IMR-90 (cell line): ENCODE results near the gene NIPBL. TPM values are rescaled to one million over a fixed set of nuclear protein-coding genes. Genes with fewer than 3 reads are reported as not detected.

Experiments
- ATAC-seq: fragments of 200-7000 bp; cut with Tn5 transposase; 2 replicates; pipeline ENCODE4 v1.9.1; 2020; ENCODE audit warnings: low read depth, mild to moderate bottlenecking, moderate library complexity
- BruUV-seq: library from RNA; stranded (reverse); fragments of 400-500 nt; replicated peaks from 2 replicates; lab custom pipeline; 2021; lab: Mats Ljungman, UMichigan
- CTCF ChIA-PET: fragments of 300-600 bp; formaldehyde crosslinking; extraction: SDS; loops from one replicate; lab custom pipeline; 2021; ENCODE audit warnings: antibody characterized with exemption; lab: Yijun Ruan, JAX
- POLR2A ChIA-PET: fragments of 300-600 bp; sonication (Branson Sonifier 250); formaldehyde crosslinking; loops from one replicate; lab custom pipeline; 2022; ENCODE audit warnings: antibody characterized with exemption; ENCODE audit not compliant: unreplicated experiment; lab: Charles Lee
- DNase-seq: peaks from one replicate; pipeline ENCODE4 v3.0.0; 2013
- H2AFZ ChIP-seq: replicated peaks from 2 replicates; pipeline ENCODE3; 2013; ENCODE audit warnings: low read length, mild to moderate bottlenecking; ENCODE audit not compliant: poor library complexity
- H2AK5ac ChIP-seq: 2 replicates; pipeline ENCODE4 v1.6.1; 2013; ENCODE audit warnings: low read depth, low read length, inconsistent platforms
- H2AK9ac ChIP-seq: replicated peaks from 2 replicates; pipeline ENCODE3; 2013; ENCODE audit warnings: mild to moderate bottlenecking, low read depth, low read length, moderate library complexity; ENCODE audit not compliant: poor library complexity
- H2BK120ac ChIP-seq: 2 replicates; pipeline ENCODE4 v1.6.1; 2013; ENCODE audit warnings: low read depth, low read length, inconsistent platforms
- H2BK15ac ChIP-seq: 3 replicates; pipeline ENCODE4 v1.6.1; 2013; ENCODE audit warnings: low read depth, low read length, inconsistent platforms
- H2BK20ac ChIP-seq: 2 replicates; pipeline ENCODE4 v1.6.1; 2013; ENCODE audit warnings: low read depth, mild to moderate bottlenecking, inconsistent platforms, low read length, moderate library complexity
- H2BK5ac ChIP-seq: 2 replicates; pipeline ENCODE4 v1.6.1; 2013; ENCODE audit warnings: mild to moderate bottlenecking, low read depth, low read length, inconsistent platforms; ENCODE audit not compliant: poor library complexity, severe bottlenecking
- H3K14ac ChIP-seq: replicated peaks from 2 replicates; pipeline ENCODE4 v1.6.1; 2013; ENCODE audit warnings: low read depth, low read length, inconsistent platforms
- H3K18ac ChIP-seq: 2 replicates; pipeline ENCODE4 v1.6.1; 2013; ENCODE audit warnings: low read depth, low read length, control low read depth
- H3K23ac ChIP-seq: 2 replicates; pipeline ENCODE4 v1.6.1; 2013; ENCODE audit warnings: low read depth, low read length, inconsistent platforms
- H3K27ac ChIP-seq: 2 replicates; pipeline ENCODE4 v1.5.1; 2013; ENCODE audit warnings: mild to moderate bottlenecking, control low read depth, low read length; ENCODE audit not compliant: insufficient read depth
- H3K27me3 ChIP-seq: 2 replicates; pipeline ENCODE4 v1.6.1; 2013; ENCODE audit warnings: low read length; ENCODE audit not compliant: control insufficient read depth, insufficient read depth
- H3K36me3 ChIP-seq: 2 replicates; pipeline ENCODE4 v1.6.1; 2013; ENCODE audit warnings: low read length, mixed read lengths; ENCODE audit not compliant: control insufficient read depth, insufficient read depth
- H3K4ac ChIP-seq: 2 replicates; pipeline ENCODE4 v1.6.1; 2013; ENCODE audit warnings: low read depth, low read length, inconsistent platforms
- H3K4me1 ChIP-seq: 2 replicates; pipeline ENCODE4 v1.6.1; 2013; ENCODE audit warnings: low read length, mixed read lengths; ENCODE audit not compliant: control insufficient read depth, insufficient read depth
- H3K4me2 ChIP-seq: 2 replicates; pipeline ENCODE4 v1.6.1; 2013; ENCODE audit warnings: low read depth, mild to moderate bottlenecking, control low read depth, low read length, moderate library complexity
- H3K4me3 ChIP-seq: 2 replicates; pipeline ENCODE4 v1.5.1; 2013; ENCODE audit warnings: low read depth, mild to moderate bottlenecking, control low read depth, low read length, moderate library complexity; ENCODE audit not compliant: insufficient read depth
- H3K56ac ChIP-seq: 2 replicates; pipeline ENCODE4 v1.6.1; 2013; ENCODE audit warnings: low read length, inconsistent platforms; ENCODE audit not compliant: insufficient read depth; ENCODE audit errors: extremely low read depth
- H3K79me1 ChIP-seq, 2 experiments: 2 replicates each; pipeline ENCODE4 v1.6.1; 2013; ENCODE audit warnings: low read length in 2 of 2, inconsistent platforms in 1 of 2, low read depth in 1 of 2
- H3K9ac ChIP-seq: 2 replicates; pipeline ENCODE4 v1.6.1; 2013; ENCODE audit warnings: low read depth, low read length, control low read depth
- H3K9me1 ChIP-seq: 2 replicates; pipeline ENCODE4 v1.6.1; 2013; ENCODE audit warnings: low read length, inconsistent platforms; ENCODE audit not compliant: insufficient read depth
- H3K9me3 ChIP-seq: 2 replicates; pipeline ENCODE4 v1.6.1; 2013; ENCODE audit warnings: low read length; ENCODE audit not compliant: control insufficient read depth, insufficient read depth
- H4K20me1 ChIP-seq: 2 replicates; pipeline ENCODE4 v1.6.1; 2013; ENCODE audit warnings: low read length, inconsistent platforms; ENCODE audit not compliant: insufficient read depth
- H4K5ac ChIP-seq: 2 replicates; pipeline ENCODE4 v1.6.1; 2013; ENCODE audit warnings: mild to moderate bottlenecking, low read depth, low read length, control low read depth
- H4K8ac ChIP-seq, 2 experiments: 2 replicates each; pipeline ENCODE4 v1.6.1; 2013; ENCODE audit warnings: low read depth in 2 of 2, low read length in 2 of 2, control low read depth in 1 of 2, inconsistent platforms in 1 of 2
- H4K91ac ChIP-seq: 2 replicates; pipeline ENCODE4 v1.6.1; 2013; ENCODE audit warnings: low read depth, low read length, inconsistent platforms; ENCODE audit not compliant: insufficient read depth
- BHLHE40 ChIP-seq: fragments of 150-350 bp; IDR thresholded peaks from 2 replicates; pipeline ENCODE4 v1.6.1; 2016; ENCODE audit warnings: mild to moderate bottlenecking, low read depth, low read length
- CHD1 ChIP-seq: IDR thresholded peaks from 2 replicates; pipeline ENCODE4 v1.6.1; 2012; ENCODE audit warnings: low read depth, low read length, improper control_type of control experiment
- ELK1 ChIP-seq: fragments of 150-350 bp; IDR thresholded peaks from 2 replicates; pipeline ENCODE4 v1.6.1; 2016; ENCODE audit warnings: low read depth, mild to moderate bottlenecking, low read length, moderate library complexity, borderline replicate concordance
- FOS ChIP-seq: fragments of 150-350 bp; IDR thresholded peaks from 2 replicates; pipeline ENCODE4 v1.6.1; 2016; ENCODE audit warnings: low read depth, low read length
- MAFK ChIP-seq: IDR thresholded peaks from 2 replicates; pipeline ENCODE4 v1.6.1; 2012; ENCODE audit warnings: low read depth, low read length, improper control_type of control experiment
- MAZ ChIP-seq: IDR thresholded peaks from 2 replicates; pipeline ENCODE4 v1.6.1; 2012; ENCODE audit warnings: low read depth, mild to moderate bottlenecking, low read length, improper control_type of control experiment, moderate library complexity, borderline replicate concordance
- NFE2L2 ChIP-seq: fragments of 150-350 bp; IDR thresholded peaks from 2 replicates; pipeline ENCODE4 v1.6.1; 2016; ENCODE audit warnings: low read depth, mild to moderate bottlenecking, low read length
- RAD21 ChIP-seq: IDR thresholded peaks from 2 replicates; pipeline ENCODE4 v1.6.1; 2012; ENCODE audit warnings: low read length, improper control_type of control experiment
- RCOR1 ChIP-seq: IDR thresholded peaks from 2 replicates; pipeline ENCODE4 v1.6.1; 2012; ENCODE audit warnings: mild to moderate bottlenecking, low read length, improper control_type of control experiment; ENCODE audit not compliant: insufficient replicate concordance
- WGBS, 2 experiments: methylation state at CpG; one replicate each; pipeline versions ENCODE4 v1.1.5 to v1.1.7; 2013; ENCODE audit warnings: missing lambda C conversion rate in 2 of 2; ENCODE audit not compliant: insufficient read length in 1 of 2; ENCODE audit errors: extremely low coverage in 2 of 2; 5-methylcytosine and 5-hydroxymethylcytosine counted together
- dilution Hi-C: fragments of 300-500 bp; cut with HindIII; formaldehyde crosslinking; loops from one replicate; pipeline ENCODE4 v1.14.3; 2018; ENCODE audit warnings: low sequenced_read_pairs; ENCODE audit not compliant: unreplicated experiment
- in situ Hi-C: fragments of 300-500 bp; cut with MboI; formaldehyde crosslinking; loops from 3 replicates; pipeline ENCODE4 v1.14.3; 2019; ENCODE audit warnings: low sequenced_read_pairs, inconsistent platforms, mixed read lengths
- intact Hi-C: fragments of 100-400 bp; cut with micrococcal nuclease; formaldehyde crosslinking; loops from 2 replicates; pipeline ENCODE4 v1.10.0; 2022
- polyA plus RNA-seq, 3 experiments: library from polyadenylated mRNA; depleted of rRNA; stranded (reverse); fragments of >200 nt; gene quantifications; 2 replicates each; pipeline ENCODE4 v1.2.3, GENCODE V29; 2012; ENCODE audit warnings: low replicate concordance in 1 of 3
- total RNA-seq: library from RNA; depleted of rRNA; stranded (reverse); fragments of >200 nt; gene quantifications from 2 replicates; pipeline ENCODE4 v1.2.3, GENCODE V29; 2012

NIPBL gene
- total and polyA plus RNA-seq, 2 of the 4 experiments (the other 2 are of a cell fraction) = 8.4 to 46.4 TPM

- Histone ChIP-seq H2BK120ac (no peak overlapping the region), H2BK15ac (no peak overlapping the region), H3K9me3 (no peaks in the 10 kb centered on the region), H4K91ac (no peak overlapping the region), H3K4me2 (no peak overlapping the region), H2AK9ac (no peak overlapping the region), H2AFZ (no peak overlapping the region), H3K4ac (no peak overlapping the region), H3K36me3 (peaks cover 10% of the 10 kb centered on the region; the same call in 1 of the 2 replicates), H3K79me1 (peaks cover 11 to 50% of the 10 kb centered on the region in 2 experiments), H3K18ac (no peak overlapping the region), H4K8ac (no peak overlapping the region), H3K56ac (no peak overlapping the region), H4K20me1 (peaks cover 59% of the 10 kb centered on the region), H3K27ac (no peak overlapping the region), H3K9me1 (peaks cover 10% of the 10 kb centered on the region), H3K14ac (no peak overlapping the region), H3K27me3 (no peaks in the 10 kb centered on the region), H3K9ac (no peak overlapping the region), H4K5ac (no peak overlapping the region), H3K4me1 (no peaks in the 10 kb centered on the region), H3K23ac (no peak overlapping the region), H2BK20ac (no peak overlapping the region), H3K4me3 (no peak overlapping the region), H2AK5ac (no peak overlapping the region), H2BK5ac (no peak overlapping the region)
- no TSS peak for BruUV-seq
- in situ Hi-C loops = no loop called here
- dilution Hi-C loops = no loop called here
- TF ChIP-seq ELK1 (no peak), MAFK (no peak), CHD1 (no peak), RAD21 (no peak), BHLHE40 (no peak), MAZ (no peak), NFE2L2 (no peak), RCOR1 (no peak), FOS (no peak)
- intact Hi-C loops = no loop called here
- DNase-seq (no peak), ATAC-seq (no peak)
- ChIA-PET POLR2A (no interaction called here), CTCF (no interaction called here)
- WGBS, 2 experiments = no CpG with 5 or more reads among the region's 1 CpG
Observed at GRCh38 chr5:36889264-36889663, 12.7 kb downstream of the NIPBL start.
